ENCODE results near the gene AHSG. TPM values are rescaled to one million over a fixed set of nuclear protein-coding genes. Genes with fewer than 3 reads are reported as not detected.

Gene AHSG
- total RNA-seq, 1 donor from 2014 or later = 0.53 TPM

GRCh38 chr3:186614597-186615483 is 2.0 kb downstream of the AHSG start:
- Histone ChIP-seq H3K27ac (no peak overlapping the region), H3K9me3 (no peaks in the 10 kb centered on the region), H3K36me3 (no peaks in the 10 kb centered on the region), H3K4me3 (no peak overlapping the region), H3K4me1 (peaks cover 2 to 4% of the 10 kb centered on the region in 2 donors), H3K27me3 (no peaks in the 10 kb centered on the region)
- intact Hi-C loops (cut with DNase I) = loop anchor here (2.0 to 10.0 kb wide), 4 partner anchors 170 to 1097 kb away; partner anchors contain the start of gene ST6GAL1
- DNase-seq (ENCODE audit: low spot score in 2 of 2) = peak in 1 of 2 donors; percentile 83
- TF ChIP-seq CTCF (IDR thresholded peaks at IDR 0.05) = peak; percentile 77 to 99 (median 97)

GRCh38 chr3:186616299-186616617 is 3.4 kb downstream of the AHSG start:
- no peak overlapping the region for H3K4me3 ChIP-seq
- DNase-seq (ENCODE audit: low spot score in 2 of 2) = no peak
- H3K27ac ChIP-seq = no peak overlapping the region
- H3K9me3 ChIP-seq = no peaks in the 10 kb centered on the region
- intact Hi-C loops (cut with DNase I) = loop anchor here (2.0 to 10.0 kb wide), 5 partner anchors 209 to 1096 kb away; partner anchors contain the start of gene ST6GAL1
- H3K4me1 ChIP-seq = peaks cover 2 to 4% of the 10 kb centered on the region in 2 donors
- no peaks in the 10 kb centered on the region for H3K27me3 ChIP-seq
- no peaks in the 10 kb centered on the region for H3K36me3 ChIP-seq
- TF ChIP-seq CTCF (IDR thresholded peaks at IDR 0.05) = no peak

- TF ChIP-seq CTCF (IDR thresholded peaks at IDR 0.05) = peak; percentile 86 to 93 (median 88)
- Histone ChIP-seq H3K4me3 (peak overlapping the region in 1 of 2 donors; percentile 45), H3K27me3 (no peaks in the 10 kb centered on the region)
Measured at GRCh38 chr3:186617036-186617946, 4.4 kb downstream of the AHSG start.

GRCh38 chr3:186618318-186618938 is 5.6 kb downstream of the AHSG start:
- no peaks in the 10 kb centered on the region for H3K9me3 ChIP-seq
- no peak for TF ChIP-seq CTCF (IDR thresholded peaks at IDR 0.05)
- no peak overlapping the region for H3K4me3 ChIP-seq
- no peaks in the 10 kb centered on the region for H3K36me3 ChIP-seq
- intact Hi-C loops (cut with DNase I) = loop anchor here (5.0 to 10.0 kb wide), 3 partner anchors 316 to 1094 kb away; partner anchors contain the start of gene ST6GAL1
- no peak for DNase-seq (ENCODE audit: low spot score in 2 of 2)
- H3K4me1 ChIP-seq = peaks cover 2 to 4% of the 10 kb centered on the region in 2 donors
- no peaks in the 10 kb centered on the region for H3K27me3 ChIP-seq
- H3K27ac ChIP-seq = no peak overlapping the region

More at GRCh38 chr3:186617036-186617946, 4.4 kb downstream of the AHSG start:
- DNase-seq (ENCODE audit: low spot score in 2 of 2) = peak; percentile 66 to 93
- intact Hi-C loops (cut with DNase I) = loop anchor here (1.0 to 10.0 kb wide), 6 partner anchors 50 to 1095 kb away; partner anchors contain the start of genes ST6GAL1 and TBCCD1
- Histone ChIP-seq H3K27ac (no peak overlapping the region), H3K9me3 (no peaks in the 10 kb centered on the region), H3K36me3 (no peaks in the 10 kb centered on the region), H3K4me1 (peaks cover 2 to 4% of the 10 kb centered on the region in 2 donors)

GRCh38 chr3:186619787-186620212 is 6.9 kb downstream of the AHSG start:
- Histone ChIP-seq H3K27ac (no peak overlapping the region), H3K4me1 (peaks cover 2 to 4% of the 10 kb centered on the region in 2 donors), H3K36me3 (no peaks in the 10 kb centered on the region), H3K9me3 (no peaks in the 10 kb centered on the region), H3K27me3 (no peaks in the 10 kb centered on the region), H3K4me3 (no peak overlapping the region)
- intact Hi-C loops (cut with DNase I) = loop anchor here (5.0 to 10.0 kb wide), 3 partner anchors 315 to 1093 kb away; partner anchors contain the start of gene ST6GAL1
- no peak for DNase-seq (ENCODE audit: low spot score in 2 of 2)
- TF ChIP-seq CTCF (IDR thresholded peaks at IDR 0.05) = no peak
